Neural cell (in vitro differentiated cells): ENCODE results near the gene DLG5. TPM values are rescaled to one million over a fixed set of nuclear protein-coding genes. Genes with fewer than 3 reads are reported as not detected.

Experiments
- H2AFZ ChIP-seq: fragments of 200-600, 300-800 bp; sonication (generic), shearing (Covaris generic); 2 replicates; pipeline ENCODE4 v1.6.0; 2014; ENCODE audit warnings: low read depth, mild to moderate bottlenecking, antibody characterized with exemption, low read length, moderate library complexity
- H3F3A ChIP-seq: fragments of 200-600 bp; shearing (Covaris generic); 2 replicates; pipeline ENCODE4 v1.6.1; 2016; ENCODE audit warnings: mild to moderate bottlenecking, moderate library complexity, mixed read lengths, antibody characterized with exemption, low read length; ENCODE audit not compliant: insufficient read depth, poor library complexity, severe bottlenecking
- H3K27ac ChIP-seq: fragments of 200-600, 300-800 bp; sonication (generic), shearing (Covaris generic); 2 replicates; pipeline ENCODE4 v1.5.1; 2014; ENCODE audit warnings: mild to moderate bottlenecking, low read length, moderate library complexity
- H3K27me3 ChIP-seq: fragments of 300-800, 200-600 bp; sonication (generic), shearing (Covaris generic); 2 replicates; pipeline ENCODE4 v1.6.0; 2014; ENCODE audit warnings: mild to moderate bottlenecking, low read depth, low read length, moderate library complexity; ENCODE audit not compliant: insufficient read depth
- H3K36me3 ChIP-seq: fragments of 300-800, 200-600 bp; sonication (generic), shearing (Covaris generic); 2 replicates; pipeline ENCODE4 v1.5.1; 2014; ENCODE audit warnings: mild to moderate bottlenecking, antibody characterized with exemption, low read length, moderate library complexity; ENCODE audit not compliant: insufficient read depth
- H3K4me2 ChIP-seq: fragments of 300-800, 200-600 bp; sonication (generic), shearing (Covaris generic); 2 replicates; pipeline ENCODE4 v1.6.0; 2014; ENCODE audit warnings: mild to moderate bottlenecking, low read length
- H3K4me3 ChIP-seq: fragments of 300-800, 200-600 bp; sonication (generic), shearing (Covaris generic); 2 replicates; pipeline ENCODE4 v1.5.1; 2014; ENCODE audit warnings: mild to moderate bottlenecking, low read length, moderate library complexity
- H3K79me2 ChIP-seq: fragments of 200-600 bp; shearing (Covaris generic); replicated peaks from 2 replicates; pipeline ENCODE4 v1.6.0; 2014; ENCODE audit warnings: mild to moderate bottlenecking, low read length, moderate library complexity; ENCODE audit not compliant: insufficient read depth
- H3K9ac ChIP-seq: fragments of 300-800, 200-600 bp; sonication (generic), shearing (Covaris generic); 2 replicates; pipeline ENCODE4 v1.6.1; 2016; ENCODE audit warnings: mild to moderate bottlenecking, low read length, mixed read lengths
- H3K9me2 ChIP-seq: fragments of 200-600 bp; shearing (Covaris generic); 2 replicates; pipeline ENCODE4 v1.6.1; 2016; ENCODE audit warnings: mild to moderate bottlenecking, low read length, mixed read lengths; ENCODE audit not compliant: insufficient read depth
- H3K9me3 ChIP-seq: fragments of 200-600, 300-800 bp; sonication (generic), shearing (Covaris generic); 2 replicates; pipeline ENCODE4 v1.6.1; 2016; ENCODE audit warnings: mild to moderate bottlenecking, mixed run types, low read length, moderate library complexity, mixed read lengths
- H4K20me1 ChIP-seq: fragments of 200-600 bp; shearing (Covaris generic); 2 replicates; pipeline ENCODE4 v1.6.1; 2016; ENCODE audit warnings: mild to moderate bottlenecking, mixed run types; ENCODE audit not compliant: insufficient read depth
- EP300 ChIP-seq: fragments of 450-650 bp; conservative IDR thresholded peaks from 2 replicates; pipeline ENCODE4 v1.6.1; 2014; ENCODE audit warnings: antibody characterized with exemption, mild to moderate bottlenecking, moderate library complexity; ENCODE audit not compliant: poor library complexity, severe bottlenecking
- EZH2 ChIP-seq: fragments of 200-600, 300-800 bp; shearing (Covaris generic), sonication (generic); IDR thresholded peaks from 2 replicates; pipeline ENCODE4 v1.6.1; 2014; ENCODE audit warnings: antibody characterized with exemption, low read length, borderline replicate concordance, mild to moderate bottlenecking; ENCODE audit not compliant: insufficient read depth, poor library complexity, severe bottlenecking
- MXI1 ChIP-seq: fragments of 450-650 bp; conservative IDR thresholded peaks from 2 replicates; pipeline ENCODE4 v1.6.1; 2014; ENCODE audit warnings: antibody characterized with exemption, mild to moderate bottlenecking; ENCODE audit not compliant: poor library complexity, severe bottlenecking
- POLR2AphosphoS5 ChIP-seq: IDR thresholded peaks from 2 replicates; pipeline ENCODE4 v1.6.1; 2012
- RAD21 ChIP-seq: fragments of 450-650 bp; conservative IDR thresholded peaks from 2 replicates; pipeline ENCODE4 v1.6.1; 2014; ENCODE audit warnings: antibody characterized with exemption, mild to moderate bottlenecking, moderate library complexity
- SMC3 ChIP-seq: fragments of 450-650 bp; conservative IDR thresholded peaks from 2 replicates; pipeline ENCODE4 v1.6.1; 2014; ENCODE audit warnings: antibody characterized with exemption, mild to moderate bottlenecking, moderate library complexity; ENCODE audit not compliant: poor library complexity
- polyA plus RNA-seq: library from polyadenylated mRNA; depleted of rRNA; stranded (reverse); fragments of >200 nt; gene quantifications from 2 replicates; pipeline ENCODE4 v1.2.3, GENCODE V29; 2014
- TF ChIP-seq, protein P1 (sequence below): IDR thresholded peaks from 2 replicates; pipeline ENCODE4 v1.6.1; 2012; ENCODE audit warnings: borderline replicate concordance
- TF ChIP-seq, protein P2 (sequence below): fragments of 450-650 bp; IDR thresholded peaks from 2 replicates; pipeline ENCODE4 v1.5.1; 2014; ENCODE audit warnings: antibody characterized with exemption, mild to moderate bottlenecking, moderate library complexity; ENCODE audit not compliant: poor library complexity, severe bottlenecking

The DLG5 gene
- polyA plus RNA-seq, 1 donor from 2014 or later, result 72.9 TPM

- Histone ChIP-seq H3K4me2 (no peak overlapping the region), H3K79me2 (peaks cover 91% of the 10 kb centered on the region)
- TF ChIP-seq SMC3, result no peak
- TF ChIP-seq EP300, result no peak
- TF ChIP-seq RAD21, result no peak
- TF ChIP-seq MXI1, result no peak
Observed at GRCh38 chr10:77912576-77912975, 14.0 kb downstream of the DLG5 start.

DNA sequence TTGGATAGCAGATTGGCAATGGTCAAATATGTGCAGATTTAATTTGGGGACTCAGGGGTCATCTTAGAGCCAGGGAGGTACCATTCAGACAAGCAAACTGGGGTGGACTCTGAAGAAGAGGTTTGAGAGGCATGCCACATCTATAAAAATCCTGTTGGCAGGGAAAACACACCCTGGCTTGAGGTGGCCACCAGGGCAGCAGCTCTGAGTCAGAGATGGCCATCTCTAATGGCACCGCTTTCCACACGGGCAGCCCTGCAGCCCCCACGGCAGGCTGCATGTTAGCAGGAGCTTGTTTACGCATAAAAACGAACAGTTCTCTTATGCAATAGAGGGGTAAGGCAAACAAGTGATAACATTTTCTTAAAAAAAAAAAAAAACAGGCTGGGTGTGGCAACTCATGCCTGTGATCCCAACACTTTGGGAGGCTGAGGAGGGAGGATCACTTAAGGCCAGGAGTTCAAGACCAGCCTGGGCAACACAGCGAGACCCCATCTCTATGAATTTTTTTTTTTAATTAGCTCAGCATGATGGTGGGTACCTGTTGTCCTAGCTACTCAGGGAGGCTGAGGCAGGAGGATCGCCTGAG, 14.9 kb downstream of the DLG5 start:
- Histone ChIP-seq H3K27ac (no peak overlapping the region), H3K79me2 (peaks cover 87% of the 10 kb centered on the region), H2AFZ (no peak overlapping the region), H3K9ac (no peak overlapping the region), H3F3A (no peaks in the 10 kb centered on the region), H3K36me3 (no peaks in the 10 kb centered on the region), H3K9me2 (no peaks in the 10 kb centered on the region), H3K4me2 (no peak overlapping the region), H3K9me3 (no peaks in the 10 kb centered on the region), H3K27me3 (no peaks in the 10 kb centered on the region), H4K20me1 (no peaks in the 10 kb centered on the region), H3K4me3 (no peak overlapping the region)
- TF ChIP-seq MXI1 (no peak), SMC3 (no peak), POLR2AphosphoS5 (no peak), RAD21 (no peak), EP300 (no peak)
- TF ChIP-seq, protein P1, sequence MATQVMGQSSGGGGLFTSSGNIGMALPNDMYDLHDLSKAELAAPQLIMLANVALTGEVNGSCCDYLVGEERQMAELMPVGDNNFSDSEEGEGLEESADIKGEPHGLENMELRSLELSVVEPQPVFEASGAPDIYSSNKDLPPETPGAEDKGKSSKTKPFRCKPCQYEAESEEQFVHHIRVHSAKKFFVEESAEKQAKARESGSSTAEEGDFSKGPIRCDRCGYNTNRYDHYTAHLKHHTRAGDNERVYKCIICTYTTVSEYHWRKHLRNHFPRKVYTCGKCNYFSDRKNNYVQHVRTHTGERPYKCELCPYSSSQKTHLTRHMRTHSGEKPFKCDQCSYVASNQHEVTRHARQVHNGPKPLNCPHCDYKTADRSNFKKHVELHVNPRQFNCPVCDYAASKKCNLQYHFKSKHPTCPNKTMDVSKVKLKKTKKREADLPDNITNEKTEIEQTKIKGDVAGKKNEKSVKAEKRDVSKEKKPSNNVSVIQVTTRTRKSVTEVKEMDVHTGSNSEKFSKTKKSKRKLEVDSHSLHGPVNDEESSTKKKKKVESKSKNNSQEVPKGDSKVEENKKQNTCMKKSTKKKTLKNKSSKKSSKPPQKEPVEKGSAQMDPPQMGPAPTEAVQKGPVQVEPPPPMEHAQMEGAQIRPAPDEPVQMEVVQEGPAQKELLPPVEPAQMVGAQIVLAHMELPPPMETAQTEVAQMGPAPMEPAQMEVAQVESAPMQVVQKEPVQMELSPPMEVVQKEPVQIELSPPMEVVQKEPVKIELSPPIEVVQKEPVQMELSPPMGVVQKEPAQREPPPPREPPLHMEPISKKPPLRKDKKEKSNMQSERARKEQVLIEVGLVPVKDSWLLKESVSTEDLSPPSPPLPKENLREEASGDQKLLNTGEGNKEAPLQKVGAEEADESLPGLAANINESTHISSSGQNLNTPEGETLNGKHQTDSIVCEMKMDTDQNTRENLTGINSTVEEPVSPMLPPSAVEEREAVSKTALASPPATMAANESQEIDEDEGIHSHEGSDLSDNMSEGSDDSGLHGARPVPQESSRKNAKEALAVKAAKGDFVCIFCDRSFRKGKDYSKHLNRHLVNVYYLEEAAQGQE, result no peak
- TF ChIP-seq, protein P2, sequence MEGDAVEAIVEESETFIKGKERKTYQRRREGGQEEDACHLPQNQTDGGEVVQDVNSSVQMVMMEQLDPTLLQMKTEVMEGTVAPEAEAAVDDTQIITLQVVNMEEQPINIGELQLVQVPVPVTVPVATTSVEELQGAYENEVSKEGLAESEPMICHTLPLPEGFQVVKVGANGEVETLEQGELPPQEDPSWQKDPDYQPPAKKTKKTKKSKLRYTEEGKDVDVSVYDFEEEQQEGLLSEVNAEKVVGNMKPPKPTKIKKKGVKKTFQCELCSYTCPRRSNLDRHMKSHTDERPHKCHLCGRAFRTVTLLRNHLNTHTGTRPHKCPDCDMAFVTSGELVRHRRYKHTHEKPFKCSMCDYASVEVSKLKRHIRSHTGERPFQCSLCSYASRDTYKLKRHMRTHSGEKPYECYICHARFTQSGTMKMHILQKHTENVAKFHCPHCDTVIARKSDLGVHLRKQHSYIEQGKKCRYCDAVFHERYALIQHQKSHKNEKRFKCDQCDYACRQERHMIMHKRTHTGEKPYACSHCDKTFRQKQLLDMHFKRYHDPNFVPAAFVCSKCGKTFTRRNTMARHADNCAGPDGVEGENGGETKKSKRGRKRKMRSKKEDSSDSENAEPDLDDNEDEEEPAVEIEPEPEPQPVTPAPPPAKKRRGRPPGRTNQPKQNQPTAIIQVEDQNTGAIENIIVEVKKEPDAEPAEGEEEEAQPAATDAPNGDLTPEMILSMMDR, result no peak

More at GRCh38 chr10:77912576-77912975, 14.0 kb downstream of the DLG5 start:
- Histone ChIP-seq H3F3A (no peaks in the 10 kb centered on the region), H3K36me3 (no peaks in the 10 kb centered on the region), H3K27ac (no peak overlapping the region), H3K4me3 (no peak overlapping the region), H4K20me1 (no peaks in the 10 kb centered on the region), H3K9me2 (no peaks in the 10 kb centered on the region), H3K9me3 (no peaks in the 10 kb centered on the region), H2AFZ (no peak overlapping the region), H3K27me3 (no peaks in the 10 kb centered on the region), H3K9ac (no peak overlapping the region)

DNA sequence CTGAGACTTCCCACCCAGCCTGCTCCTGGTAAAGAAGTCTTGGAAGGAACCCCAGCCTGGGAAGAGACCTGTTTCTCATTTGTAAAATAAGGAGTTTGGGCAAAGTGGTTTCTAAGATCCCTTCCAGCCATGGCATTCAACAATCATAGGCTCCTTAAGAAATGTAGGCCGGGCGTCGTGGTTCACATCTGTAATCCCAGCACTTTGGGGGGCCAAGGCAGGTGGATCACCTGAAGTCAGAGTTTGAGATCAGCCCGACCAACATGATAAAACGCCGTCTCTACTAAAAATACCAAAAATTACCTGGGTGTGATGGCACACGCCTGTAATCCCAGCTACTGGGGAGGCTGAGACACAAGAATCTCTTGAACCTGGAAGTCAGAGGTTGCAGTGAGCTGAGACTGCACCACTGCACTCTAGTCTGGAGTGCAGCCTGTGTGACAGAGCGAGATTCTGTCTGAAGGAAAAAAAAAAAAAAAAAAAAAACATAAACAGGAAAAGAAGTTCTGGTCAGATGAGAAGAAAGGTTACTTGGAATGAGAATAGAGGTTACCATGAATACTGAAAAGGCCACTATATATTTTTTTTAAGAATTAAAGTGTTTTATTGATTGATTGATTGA, 15.9 kb downstream of the DLG5 start:
- no peak overlapping the region for H3K4me2 ChIP-seq
- H3K27me3 ChIP-seq, result no peaks in the 10 kb centered on the region
- no peaks in the 10 kb centered on the region for H4K20me1 ChIP-seq
- no peak overlapping the region for H3K27ac ChIP-seq
- H3K9ac ChIP-seq, result no peak overlapping the region
- H3K9me2 ChIP-seq, result no peaks in the 10 kb centered on the region
- TF ChIP-seq, protein P1, result no peak
- TF ChIP-seq, protein P2, result no peak
- no peak for TF ChIP-seq EZH2
- no peak for TF ChIP-seq POLR2AphosphoS5
- no peak for TF ChIP-seq SMC3
- no peak for TF ChIP-seq RAD21
- H2AFZ ChIP-seq, result no peak overlapping the region
- H3K36me3 ChIP-seq, result no peaks in the 10 kb centered on the region
- H3F3A ChIP-seq, result no peaks in the 10 kb centered on the region
- H3K4me3 ChIP-seq, result no peak overlapping the region
- no peaks in the 10 kb centered on the region for H3K9me3 ChIP-seq
- peaks cover 83% of the 10 kb centered on the region for H3K79me2 ChIP-seq
